ENCODE data around the gene GRPEL1. TPM values are rescaled to one million over a fixed set of nuclear protein-coding genes. Genes with fewer than 3 reads are reported as not detected.

The GRPEL1 gene
- total and polyA plus RNA-seq, 10 of the 15 experiments (the other 5 are each of a cell fraction or from before 2014, with no cell fraction given), result 30.8 to 119 (median 67.6) TPM

DNA sequence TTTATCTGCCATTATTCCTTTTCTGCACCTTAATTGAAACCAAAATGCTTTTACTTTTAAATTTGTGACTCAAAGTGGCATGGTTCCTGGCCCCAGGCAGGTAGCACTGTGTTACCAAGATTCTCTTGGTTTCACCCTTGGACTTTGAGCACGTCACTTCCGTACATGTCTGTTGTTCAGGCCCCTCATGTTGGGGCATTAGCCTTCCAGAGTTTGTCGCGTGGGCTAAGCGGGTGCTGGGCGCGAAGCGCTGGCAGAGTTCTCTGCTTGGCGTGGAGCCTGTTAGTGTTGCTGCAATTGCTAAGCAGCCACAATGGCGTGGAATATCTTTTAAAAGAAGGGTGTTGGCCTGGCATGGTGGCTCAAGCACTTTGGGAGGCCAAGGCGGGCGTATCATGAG is 38.7 kb downstream of the GRPEL1 start:
- H3K36me3 ChIP-seq (ENCODE audit: control insufficient read depth in 2 of 2, insufficient read depth in 2 of 2, low read length in 1 of 2), result peaks cover 9 to 28% of the 10 kb centered on the region in 2 experiments
- no peak overlapping the region for H3K27ac ChIP-seq (ENCODE audit: control insufficient read depth, insufficient read depth)
- SMC1A ChIA-PET (ENCODE audit: uncharacterized antibody, unreplicated experiment), result no interaction called here
- no peak overlapping the region for H3K9ac ChIP-seq (ENCODE audit: control insufficient read depth, insufficient read depth, low read length)
- BruUV-seq (replicated peaks), result no TSS peak
- ATAC-seq, result no peak
- H3K79me2 ChIP-seq (ENCODE audit: control insufficient read depth, insufficient read depth, low read length), result no peaks in the 10 kb centered on the region
- no peaks in the 10 kb centered on the region for H3K4me1 ChIP-seq (ENCODE audit: control insufficient read depth, insufficient read depth, low read length)
- DNase-seq (ENCODE audit: low read depth, low spot score), result no peak
- H2AFZ ChIP-seq (ENCODE audit: control insufficient read depth, low read depth, low read length), result no peak overlapping the region
- 99% methylated on average over 12 of the region's 12 CpGs for WGBS (ENCODE audit: insufficient coverage, insufficient replicate concordance, low lambda C conversion rate, missing lambda C conversion rate)
- RAD21 ChIA-PET (ENCODE audit: unreplicated experiment), result no interaction called here
- TF ChIP-seq BCL11A (IDR thresholded peaks at IDR 0.05; ENCODE audit: low read depth, low read length) (no peak), IKZF1 (conservative IDR thresholded peaks at IDR 0.05) (no peak), IKZF2 (IDR thresholded peaks at IDR 0.05) (no peak)
- no peak overlapping the region for H3K4me3 ChIP-seq
- intact Hi-C loops (cut with micrococcal nuclease; ENCODE audit: unreplicated experiment) (no loop called here), in situ Hi-C loops (cut with MboI) (no loop called here)
- no peaks in the 10 kb centered on the region for H3K9me3 ChIP-seq (replicated peaks; ENCODE audit: control insufficient read depth, insufficient read depth, low read length)
- POLR2A ChIA-PET, result no interaction called here
- no peak overlapping the region for H3K4me2 ChIP-seq (ENCODE audit: control insufficient read depth, insufficient read depth)
- no peak for FAIRE-seq
- H3K27me3 ChIP-seq (replicated peaks in 1 of 2; ENCODE audit: control insufficient read depth in 2 of 2, insufficient read depth in 2 of 2, low read length in 1 of 2), result no peaks in the 10 kb centered on the region
- H4K20me1 ChIP-seq (ENCODE audit: control insufficient read depth, insufficient read depth), result no peaks in the 10 kb centered on the region
- CTCF ChIA-PET, result interaction anchor here (0.7 kb wide), 1 partner anchor 40 kb away, joined by 4 read pairs; no protein-coding TSS in a partner anchor

DNA sequence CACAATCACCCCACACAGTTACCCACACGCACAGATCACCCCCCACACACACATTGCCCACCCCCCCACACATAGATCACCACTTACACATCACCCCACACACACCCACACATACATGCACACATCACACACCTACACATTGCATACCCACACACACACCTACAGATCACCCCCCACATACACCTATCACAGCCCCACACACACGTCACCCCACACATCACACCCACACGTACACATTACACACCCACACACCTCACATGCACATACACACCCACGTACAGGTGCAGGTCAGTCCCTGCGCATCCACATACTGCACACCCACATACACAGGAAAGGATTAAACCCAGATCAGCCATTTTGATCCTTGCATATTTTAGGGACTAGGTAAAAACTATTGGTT is 40.0 kb downstream of the GRPEL1 start:
- ChIA-PET POLR2A (no interaction called here), SMC1A (ENCODE audit: uncharacterized antibody, unreplicated experiment) (no interaction called here), RAD21 (ENCODE audit: unreplicated experiment) (no interaction called here), CTCF (no interaction called here)
- DNase-seq (ENCODE audit: low read depth, low spot score) (no peak), ATAC-seq (no peak), FAIRE-seq (no peak)
- BruUV-seq (replicated peaks), result no TSS peak
- H3K4me2 ChIP-seq (ENCODE audit: control insufficient read depth, insufficient read depth), result no peak overlapping the region
- no peaks in the 10 kb centered on the region for H3K27me3 ChIP-seq (replicated peaks in 1 of 2; ENCODE audit: control insufficient read depth in 2 of 2, insufficient read depth in 2 of 2, low read length in 1 of 2)
- no peaks in the 10 kb centered on the region for H3K4me1 ChIP-seq (ENCODE audit: control insufficient read depth, insufficient read depth, low read length)
- H3K27ac ChIP-seq (ENCODE audit: control insufficient read depth, insufficient read depth), result no peak overlapping the region
- H3K4me3 ChIP-seq, result no peak overlapping the region
- intact Hi-C loops (cut with micrococcal nuclease; ENCODE audit: unreplicated experiment) (no loop called here), in situ Hi-C loops (cut with MboI) (no loop called here)
- no peaks in the 10 kb centered on the region for H3K9me3 ChIP-seq (replicated peaks; ENCODE audit: control insufficient read depth, insufficient read depth, low read length)
- TF ChIP-seq PAX8 (IDR thresholded peaks at IDR 0.05), result no peak
- no peak for TF ChIP-seq IKZF1 (conservative IDR thresholded peaks at IDR 0.05)
- TF ChIP-seq JUNB (IDR thresholded peaks at IDR 0.05), result no peak
- TF ChIP-seq TARDBP (IDR thresholded peaks at IDR 0.05; ENCODE audit: borderline replicate concordance), result no peak
- TF ChIP-seq, protein P1, sequence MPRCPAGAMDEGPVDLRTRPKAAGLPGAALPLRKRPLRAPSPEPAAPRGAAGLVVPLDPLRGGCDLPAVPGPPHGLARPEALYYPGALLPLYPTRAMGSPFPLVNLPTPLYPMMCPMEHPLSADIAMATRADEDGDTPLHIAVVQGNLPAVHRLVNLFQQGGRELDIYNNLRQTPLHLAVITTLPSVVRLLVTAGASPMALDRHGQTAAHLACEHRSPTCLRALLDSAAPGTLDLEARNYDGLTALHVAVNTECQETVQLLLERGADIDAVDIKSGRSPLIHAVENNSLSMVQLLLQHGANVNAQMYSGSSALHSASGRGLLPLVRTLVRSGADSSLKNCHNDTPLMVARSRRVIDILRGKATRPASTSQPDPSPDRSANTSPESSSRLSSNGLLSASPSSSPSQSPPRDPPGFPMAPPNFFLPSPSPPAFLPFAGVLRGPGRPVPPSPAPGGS (IDR thresholded peaks at IDR 0.05; ENCODE audit: borderline replicate concordance, insufficient read depth, low read depth, low read length, poor library complexity, severe bottlenecking), result peak; percentile 69
- TF ChIP-seq ZNF384 (IDR thresholded peaks at IDR 0.05; ENCODE audit: borderline replicate concordance, low read depth, low read length), result no peak
- no peak for TF ChIP-seq TCF12 (IDR thresholded peaks at IDR 0.05; ENCODE audit: low read depth, low read length)
- TF ChIP-seq POLR2A (IDR thresholded peaks at IDR 0.05; ENCODE audit: low read depth, low read length), result no peak
- no peak for TF ChIP-seq HDGF (IDR thresholded peaks at IDR 0.05)
- H3K79me2 ChIP-seq (ENCODE audit: control insufficient read depth, insufficient read depth, low read length), result no peaks in the 10 kb centered on the region
- 94% methylated on average over 5 of the region's 5 CpGs for WGBS (ENCODE audit: insufficient coverage, insufficient replicate concordance, low lambda C conversion rate, missing lambda C conversion rate)
- no peak overlapping the region for H3K9ac ChIP-seq (ENCODE audit: control insufficient read depth, insufficient read depth, low read length)
- peaks cover 9 to 30% of the 10 kb centered on the region in 2 experiments for H3K36me3 ChIP-seq (ENCODE audit: control insufficient read depth in 2 of 2, insufficient read depth in 2 of 2, low read length in 1 of 2)
- H4K20me1 ChIP-seq (ENCODE audit: control insufficient read depth, insufficient read depth), result no peaks in the 10 kb centered on the region
- H2AFZ ChIP-seq (ENCODE audit: control insufficient read depth, low read depth, low read length), result no peak overlapping the region
